ENCODE data around the gene RBKS.

The RBKS gene

DNA sequence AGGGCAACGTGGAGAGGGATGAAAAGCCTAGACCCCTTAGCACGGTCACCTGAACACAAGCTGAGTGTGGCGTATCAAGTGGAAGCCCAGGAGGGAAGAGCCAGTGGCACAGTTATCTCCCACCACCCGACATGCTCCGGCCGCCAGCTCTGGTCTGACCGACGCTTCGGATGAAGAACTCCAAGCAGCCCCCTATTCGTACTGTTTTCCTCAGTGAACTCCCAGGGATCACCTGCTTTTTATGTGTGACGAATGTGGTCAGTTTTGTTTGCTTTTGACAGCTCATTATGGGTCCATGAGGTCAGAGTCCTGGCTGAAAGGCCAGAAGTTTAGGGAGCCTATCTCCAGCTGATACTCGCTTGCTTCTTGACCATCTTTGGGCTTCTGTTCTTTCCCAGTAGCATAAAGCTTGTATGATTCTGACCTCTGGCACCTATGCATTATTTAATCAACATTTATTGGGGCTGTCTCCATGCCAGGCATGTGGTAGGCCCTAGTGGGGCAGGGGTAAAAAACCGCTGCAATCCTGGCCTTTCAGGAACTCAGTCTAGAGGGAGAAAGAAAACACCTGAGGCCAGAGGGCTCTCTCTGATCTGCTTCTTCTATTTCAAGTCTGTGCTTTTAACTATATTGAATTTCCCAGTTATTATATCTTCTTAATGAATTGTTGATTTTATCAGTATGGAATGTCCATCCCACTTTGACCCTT, 151.7 kb downstream of the RBKS start:
- DNase-seq (ENCODE audit: low read depth in 3 of 3, low spot score in 1 of 3) = no peak

DNA sequence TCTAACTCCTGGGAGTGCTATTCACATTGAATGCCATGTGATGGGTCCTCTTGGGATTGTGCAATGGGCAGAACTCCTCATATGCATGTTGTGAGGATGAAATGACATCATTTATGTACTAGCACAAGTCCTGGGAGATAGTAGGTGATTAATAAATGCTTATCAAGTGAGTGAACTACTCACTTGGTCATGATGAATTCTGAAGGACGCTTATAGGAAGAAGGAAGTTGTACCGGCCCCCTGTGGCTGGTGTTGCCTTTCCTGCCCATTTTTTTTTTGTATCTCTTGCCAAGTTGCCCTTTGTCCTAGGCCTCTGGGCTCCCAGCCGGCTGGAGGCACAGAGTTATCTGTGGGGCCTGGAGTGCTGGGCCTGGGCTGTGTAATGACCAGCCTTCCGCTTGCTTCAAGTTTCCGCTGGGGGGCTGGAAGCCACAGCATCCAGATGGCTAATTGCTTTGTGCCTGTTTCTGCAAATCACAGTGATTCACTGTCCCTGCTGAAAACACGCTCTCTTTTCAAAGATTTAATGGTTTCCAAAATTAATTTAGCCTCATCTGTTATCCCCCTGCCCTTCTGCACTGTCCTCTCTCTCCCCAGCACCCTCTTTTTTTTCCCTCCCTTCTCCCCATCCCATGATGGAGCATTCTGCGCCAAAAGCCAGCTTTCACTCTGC, 152.4 kb downstream of the RBKS start:
- DNase-seq (ENCODE audit: low read depth in 3 of 3, low spot score in 1 of 3) = no peak

DNA sequence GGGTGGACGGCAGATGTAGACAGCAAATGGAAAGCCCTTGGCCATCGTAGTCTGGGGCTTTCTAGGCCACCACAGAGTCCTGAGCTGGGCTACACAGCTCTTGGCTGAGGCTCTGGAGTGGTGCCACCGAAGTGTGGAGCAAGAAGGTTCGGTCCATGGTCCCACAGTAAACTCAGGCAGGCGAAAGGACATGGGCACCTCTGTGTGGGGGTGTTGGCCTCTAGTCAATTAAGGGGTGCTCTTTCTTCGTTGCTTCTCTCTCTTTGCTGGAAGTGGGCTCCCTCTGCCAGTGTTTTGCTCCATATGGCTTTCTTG, 153.3 kb downstream of the RBKS start:
- DNase-seq (ENCODE audit: low read depth in 3 of 3, low spot score in 1 of 3) = no peak

DNA sequence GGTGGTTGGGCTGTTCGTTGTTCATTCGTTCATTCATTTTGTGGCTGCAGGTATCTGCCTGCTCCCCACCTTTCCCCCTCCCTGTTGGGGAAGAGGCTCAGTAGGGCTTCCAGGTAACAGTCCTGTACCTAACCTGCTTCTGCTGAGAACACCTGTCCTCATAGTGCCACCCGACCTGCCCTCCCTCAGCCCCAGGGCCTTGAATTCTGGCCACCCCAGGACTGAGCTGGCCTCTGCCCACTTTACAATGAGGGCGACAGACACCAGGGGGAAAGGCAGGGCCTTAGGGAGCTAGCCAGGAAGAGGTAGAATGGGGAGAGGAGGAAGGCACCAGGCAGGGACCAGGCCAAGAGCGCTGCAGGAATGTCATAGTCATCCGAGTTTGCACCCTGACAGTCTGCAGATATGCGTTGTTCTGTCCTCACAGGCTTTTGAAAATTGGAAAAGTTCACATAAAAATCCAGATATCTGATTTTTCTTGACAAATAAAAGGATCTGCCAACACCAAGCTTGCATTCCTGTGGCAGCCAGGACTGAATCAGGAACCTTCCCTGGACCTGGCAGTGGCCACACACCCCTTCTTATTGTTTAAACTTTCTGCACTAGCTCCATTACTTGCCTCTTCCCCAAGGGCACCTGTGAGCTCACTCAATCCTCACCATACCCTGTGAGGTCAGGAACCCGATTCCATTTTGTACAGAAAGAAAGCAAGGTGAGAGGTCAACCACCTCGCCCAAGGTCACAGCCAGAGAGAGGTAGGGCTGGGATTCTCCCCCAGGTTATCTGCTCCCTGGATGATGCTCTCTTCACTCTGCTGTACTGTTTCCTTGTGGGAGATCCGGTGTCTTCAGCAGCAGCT, 153.9 kb downstream of the RBKS start:
- no peak for DNase-seq (ENCODE audit: low read depth in 3 of 3, low spot score in 1 of 3)

DNA sequence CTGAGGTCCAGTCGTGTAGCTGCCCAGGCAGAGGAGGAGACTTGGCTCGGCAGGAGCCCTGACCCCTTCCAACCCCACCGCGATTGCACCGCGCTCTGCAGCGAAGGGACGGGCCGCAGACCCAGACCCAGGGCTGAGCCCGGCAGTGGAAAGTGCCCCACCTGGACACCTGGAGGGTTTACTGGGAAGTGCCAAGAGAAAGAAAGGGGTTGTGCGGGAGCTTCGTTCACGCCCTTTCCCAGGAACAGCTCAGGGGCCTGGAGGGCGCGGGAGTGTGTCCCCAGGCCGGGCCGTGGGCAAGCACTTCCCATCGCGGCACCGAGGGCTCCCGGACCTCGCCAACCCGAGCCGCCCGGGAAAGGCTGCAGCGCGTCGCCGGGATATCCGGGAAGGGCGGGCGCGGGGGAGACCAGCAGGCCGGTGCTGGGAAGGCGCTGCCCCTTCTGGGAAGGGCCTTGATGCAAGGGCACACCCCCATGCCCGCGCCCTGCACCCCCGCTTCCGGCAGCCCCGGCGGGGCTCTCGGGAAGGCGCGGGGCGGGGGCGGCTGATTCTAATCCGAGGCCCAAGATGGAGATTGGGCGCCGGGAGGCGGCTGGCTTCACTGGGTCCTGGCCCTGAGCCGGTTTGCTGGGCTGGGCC, 154.8 kb downstream of the RBKS start:
- peak in 2 of 3 donors; percentile 12 to 57 for DNase-seq (ENCODE audit: low read depth in 3 of 3, low spot score in 1 of 3)

DNA sequence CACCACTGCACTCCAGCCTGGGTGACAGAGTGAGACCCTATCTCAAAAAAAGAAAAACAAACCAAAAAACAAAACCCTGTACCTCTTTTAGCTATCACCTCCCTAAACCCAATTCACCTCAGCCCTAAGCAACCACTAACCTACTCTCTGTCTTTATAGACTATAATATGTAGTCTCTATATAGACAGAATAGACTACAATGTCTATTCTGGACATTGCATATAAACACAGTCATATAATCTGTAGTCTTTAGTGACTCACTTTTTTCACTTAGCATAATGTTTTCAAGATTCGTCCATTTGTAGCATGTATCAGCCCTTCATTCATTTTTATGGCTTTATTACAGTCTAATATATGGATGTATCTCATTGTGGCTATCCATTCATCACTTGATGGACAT, 155.9 kb downstream of the RBKS start:
- no peak for DNase-seq (ENCODE audit: low read depth in 3 of 3, low spot score in 1 of 3)
